ENCODE results near the gene RAD51C. TPM values are rescaled to one million over a fixed set of nuclear protein-coding genes. Genes with fewer than 3 reads are reported as not detected.
"Not testable (repeated sequence)": the region's sequence is repeated elsewhere in the genome, so short reads cannot be mapped to it uniquely, and the experiment has no call there.

RAD51C gene
- total RNA-seq, 1 donor from 2014 or later, result 42.6 TPM

GRCh38 chr17:58684003-58684402 lies 8.4 kb upstream of the RAD51C start:
- DNase-seq, result no peak

GRCh38 chr17:58684462-58684861 lies 7.9 kb upstream of the RAD51C start:
- DNase-seq, result not testable (repeated sequence)

GRCh38 chr17:58686980-58687379 lies 5.4 kb upstream of the RAD51C start:
- no peak for DNase-seq

- DNase-seq, result no peak
Observed at GRCh38 chr17:58688521-58688920, 3.9 kb upstream of the RAD51C start.

- not testable (repeated sequence) for DNase-seq
Observed at GRCh38 chr17:58690033-58690432, 2.4 kb upstream of the RAD51C start.

- no peak for DNase-seq
Observed at GRCh38 chr17:58691701-58692238, 632 bp upstream of the RAD51C start, which contains the start of gene TEX14. TEX14 (minus strand) TSS chr17:58692045; CDS start chr17:58652001, 40,044 bp downstream.

GRCh38 chr17:58693208-58693607 lies 806 bp downstream of the RAD51C start:
- no peak for DNase-seq

GRCh38 chr17:58693751-58694150 lies 1.3 kb downstream of the RAD51C start:
- no peak for DNase-seq

- DNase-seq, result no peak
Observed at GRCh38 chr17:58694302-58694701, 1.9 kb downstream of the RAD51C start.

GRCh38 chr17:58694826-58695225 lies 2.4 kb downstream of the RAD51C start:
- no peak for DNase-seq

GRCh38 chr17:58699771-58700170 lies 7.4 kb downstream of the RAD51C start:
- no peak for DNase-seq

GRCh38 chr17:58702045-58702476 lies 9.7 kb downstream of the RAD51C start:
- no peak for DNase-seq

GRCh38 chr17:58702708-58703107 lies 10.3 kb downstream of the RAD51C start:
- no peak for DNase-seq

- DNase-seq, result no peak
Observed at GRCh38 chr17:58703137-58703915, 10.9 kb downstream of the RAD51C start.

GRCh38 chr17:58703916-58704286 lies 11.5 kb downstream of the RAD51C start:
- DNase-seq, result no peak

- DNase-seq, result no peak
Observed at GRCh38 chr17:58706351-58707140, 14.1 kb downstream of the RAD51C start.

- no peak for DNase-seq
Observed at GRCh38 chr17:58710948-58711552, 18.6 kb downstream of the RAD51C start.

- no peak for DNase-seq
Observed at GRCh38 chr17:58722274-58722673, 29.9 kb downstream of the RAD51C start.

GRCh38 chr17:58722696-58723095 lies 30.3 kb downstream of the RAD51C start:
- DNase-seq, result no peak

GRCh38 chr17:58728798-58729197 lies 36.4 kb downstream of the RAD51C start:
- no peak for DNase-seq

- DNase-seq, result no peak
Observed at GRCh38 chr17:58730937-58731336, 38.5 kb downstream of the RAD51C start.

- no peak for DNase-seq
Observed at GRCh38 chr17:58734040-58734439, 41.6 kb downstream of the RAD51C start.

GRCh38 chr17:58734811-58735210 lies 42.4 kb downstream of the RAD51C start:
- no peak for DNase-seq

Measured in occipital lobe (tissue), 2 donors.